Kidney glomerular epithelial cell (primary cell): Measurements from ENCODE around the gene CA9.

Experiments used
- DNase-seq: peaks from one replicate; lab custom pipeline; 2025; lab: John Stamatoyannopoulos, UW

The CA9 gene

GRCh38 chr9:35717132-35717870 lies 43.6 kb downstream of the CA9 start:
- DNase-seq: no peak

GRCh38 chr9:35718721-35719511 lies 45.2 kb downstream of the CA9 start:
- DNase-seq: no peak

GRCh38 chr9:35719546-35719945 lies 45.8 kb downstream of the CA9 start:
- DNase-seq: no peak

GRCh38 chr9:35723426-35723825 lies 49.7 kb downstream of the CA9 start:
- no peak for DNase-seq

GRCh38 chr9:35723908-35724307 lies 50.2 kb downstream of the CA9 start:
- no peak for DNase-seq

GRCh38 chr9:35725362-35725761 lies 51.6 kb downstream of the CA9 start:
- DNase-seq: no peak

- peak; percentile 32 for DNase-seq
Observed at GRCh38 chr9:35726931-35727330, 53.2 kb downstream of the CA9 start.

GRCh38 chr9:35727676-35728040 lies 53.9 kb downstream of the CA9 start:
- DNase-seq: peak; percentile 55

GRCh38 chr9:35728041-35728971 lies 54.6 kb downstream of the CA9 start:
- peak; percentile 97 for DNase-seq

GRCh38 chr9:35729101-35729500 lies 55.4 kb downstream of the CA9 start:
- DNase-seq: no peak

- DNase-seq: peak; percentile 85
Observed at GRCh38 chr9:35729700-35730485, 56.2 kb downstream of the CA9 start.

GRCh38 chr9:35730486-35730854 lies 56.7 kb downstream of the CA9 start:
- DNase-seq: no peak
